PC-3 (cell line): Measurements from ENCODE around the gene ACRV1.

Experiments used
- EZH2 ChIP-seq: fragments of 300-600 bp; sonication (generic); IDR thresholded peaks from one replicate; pipeline ENCODE4 v1.6.1; 2017; ENCODE audit warnings: antibody characterized with exemption, mild to moderate bottlenecking, low read length; ENCODE audit not compliant: unreplicated experiment
- TF ChIP-seq, protein P1 (sequence below): fragments of 300-600 bp; sonication (generic); conservative IDR thresholded peaks from 2 replicates; pipeline ENCODE4 v1.5.1; 2017; ENCODE audit warnings: antibody characterized with exemption, low read depth, mild to moderate bottlenecking, low read length

DNA sequence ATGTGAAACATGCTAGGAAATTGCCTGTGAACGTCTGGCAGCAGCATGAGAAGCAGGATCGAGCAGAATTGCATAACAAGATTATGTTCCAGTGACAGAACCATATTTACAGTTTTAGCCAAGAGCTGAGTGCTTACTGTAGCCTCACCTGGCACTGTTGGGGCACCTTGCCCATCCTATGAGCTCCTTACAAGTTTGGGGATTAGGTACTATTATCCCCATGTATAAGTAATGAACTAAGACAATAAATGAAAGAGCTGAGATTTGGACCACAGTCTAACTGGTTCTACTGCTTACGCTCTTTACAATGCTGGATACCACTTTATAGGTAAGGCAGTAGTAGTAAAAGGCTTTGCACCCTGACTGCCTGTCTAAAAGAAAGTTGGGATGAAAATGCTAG is 48.3 kb upstream of the ACRV1 start:
- TF ChIP-seq, protein P1, sequence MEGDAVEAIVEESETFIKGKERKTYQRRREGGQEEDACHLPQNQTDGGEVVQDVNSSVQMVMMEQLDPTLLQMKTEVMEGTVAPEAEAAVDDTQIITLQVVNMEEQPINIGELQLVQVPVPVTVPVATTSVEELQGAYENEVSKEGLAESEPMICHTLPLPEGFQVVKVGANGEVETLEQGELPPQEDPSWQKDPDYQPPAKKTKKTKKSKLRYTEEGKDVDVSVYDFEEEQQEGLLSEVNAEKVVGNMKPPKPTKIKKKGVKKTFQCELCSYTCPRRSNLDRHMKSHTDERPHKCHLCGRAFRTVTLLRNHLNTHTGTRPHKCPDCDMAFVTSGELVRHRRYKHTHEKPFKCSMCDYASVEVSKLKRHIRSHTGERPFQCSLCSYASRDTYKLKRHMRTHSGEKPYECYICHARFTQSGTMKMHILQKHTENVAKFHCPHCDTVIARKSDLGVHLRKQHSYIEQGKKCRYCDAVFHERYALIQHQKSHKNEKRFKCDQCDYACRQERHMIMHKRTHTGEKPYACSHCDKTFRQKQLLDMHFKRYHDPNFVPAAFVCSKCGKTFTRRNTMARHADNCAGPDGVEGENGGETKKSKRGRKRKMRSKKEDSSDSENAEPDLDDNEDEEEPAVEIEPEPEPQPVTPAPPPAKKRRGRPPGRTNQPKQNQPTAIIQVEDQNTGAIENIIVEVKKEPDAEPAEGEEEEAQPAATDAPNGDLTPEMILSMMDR = no peak
- TF ChIP-seq EZH2 = no peak
